ENCODE data around the gene WIPF1.

The WIPF1 gene

DNA sequence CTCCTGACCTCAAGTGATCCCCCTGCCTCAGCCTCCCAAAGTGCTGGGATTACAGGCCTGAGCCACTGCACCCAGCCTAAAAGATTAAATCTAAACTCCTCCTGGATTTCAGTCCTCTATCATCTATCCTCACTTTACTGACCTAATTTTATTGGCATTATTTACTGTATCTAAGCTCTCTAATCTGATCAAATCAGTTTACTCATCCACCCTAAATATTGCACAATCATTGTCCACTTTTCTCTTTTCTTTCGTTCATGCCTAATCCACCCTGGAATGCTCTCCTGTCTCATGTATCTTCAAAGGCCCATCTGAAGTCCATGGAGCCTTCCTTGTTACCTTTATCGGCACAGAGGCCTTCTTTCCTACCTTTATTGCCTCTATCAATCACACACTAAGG, 79.2 kb downstream of the WIPF1 start:
- POLR2A ChIA-PET (ENCODE audit: low non-redundant PET), result no interaction called here

DNA sequence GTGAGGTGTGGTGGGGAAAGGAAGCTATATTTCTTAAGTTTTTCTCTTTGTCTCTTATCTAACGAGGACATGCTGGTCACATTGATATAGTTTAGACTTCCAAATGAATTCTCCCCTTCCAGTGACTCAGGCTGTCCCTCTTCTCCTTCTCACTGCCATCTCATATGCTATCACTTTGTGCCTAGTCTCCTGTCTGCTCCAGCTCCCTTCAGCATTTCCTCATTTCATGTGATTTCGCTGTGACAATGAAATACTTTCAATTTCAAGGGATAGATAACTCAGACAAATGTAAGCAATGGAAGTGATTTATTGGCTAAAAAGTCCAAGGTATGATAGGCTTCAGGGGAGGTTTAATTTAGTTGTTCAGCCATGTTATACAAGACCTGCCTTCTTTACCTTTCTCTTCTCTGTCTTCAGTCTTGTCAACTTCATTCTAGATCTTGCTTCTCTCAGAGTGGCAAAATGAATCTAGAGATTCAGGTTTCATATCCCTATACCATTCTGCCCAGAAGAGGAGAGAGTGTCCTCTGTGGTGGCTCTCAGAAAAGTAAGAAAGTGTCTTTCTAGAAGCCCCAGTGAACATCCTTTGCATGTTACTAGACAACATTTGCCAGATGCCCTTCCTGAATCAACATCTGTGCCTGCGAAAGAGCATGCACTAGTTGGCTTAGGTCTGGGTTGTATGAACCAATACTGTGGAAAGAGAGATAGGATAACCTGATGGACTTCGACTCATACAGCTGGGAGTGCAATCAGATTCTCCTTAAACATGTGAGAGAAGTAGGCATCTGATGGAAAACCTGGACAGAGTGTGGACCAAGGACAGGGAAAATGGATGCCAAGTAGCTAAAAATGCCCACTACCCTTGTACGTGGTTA, 80.9 kb downstream of the WIPF1 start:
- ChIA-PET CTCF (interaction anchor here (0.6 to 0.7 kb wide), 3 partner anchors 10 to 282 kb away, joined by 3 read pairs; no protein-coding TSS in a partner anchor), POLR2A (ENCODE audit: low non-redundant PET) (no interaction called here)
- DNase-seq (ENCODE audit: low spot score), result no peak
- TF ChIP-seq, protein P1, sequence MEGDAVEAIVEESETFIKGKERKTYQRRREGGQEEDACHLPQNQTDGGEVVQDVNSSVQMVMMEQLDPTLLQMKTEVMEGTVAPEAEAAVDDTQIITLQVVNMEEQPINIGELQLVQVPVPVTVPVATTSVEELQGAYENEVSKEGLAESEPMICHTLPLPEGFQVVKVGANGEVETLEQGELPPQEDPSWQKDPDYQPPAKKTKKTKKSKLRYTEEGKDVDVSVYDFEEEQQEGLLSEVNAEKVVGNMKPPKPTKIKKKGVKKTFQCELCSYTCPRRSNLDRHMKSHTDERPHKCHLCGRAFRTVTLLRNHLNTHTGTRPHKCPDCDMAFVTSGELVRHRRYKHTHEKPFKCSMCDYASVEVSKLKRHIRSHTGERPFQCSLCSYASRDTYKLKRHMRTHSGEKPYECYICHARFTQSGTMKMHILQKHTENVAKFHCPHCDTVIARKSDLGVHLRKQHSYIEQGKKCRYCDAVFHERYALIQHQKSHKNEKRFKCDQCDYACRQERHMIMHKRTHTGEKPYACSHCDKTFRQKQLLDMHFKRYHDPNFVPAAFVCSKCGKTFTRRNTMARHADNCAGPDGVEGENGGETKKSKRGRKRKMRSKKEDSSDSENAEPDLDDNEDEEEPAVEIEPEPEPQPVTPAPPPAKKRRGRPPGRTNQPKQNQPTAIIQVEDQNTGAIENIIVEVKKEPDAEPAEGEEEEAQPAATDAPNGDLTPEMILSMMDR (conservative IDR thresholded peaks at IDR 0.05; ENCODE audit: low read depth), result no peak
- no peak overlapping the region for H3K27ac ChIP-seq

More for the DNA sequence above, 79.2 kb downstream of the WIPF1 start:
- DNase-seq (ENCODE audit: low spot score), result no peak
- CTCF ChIA-PET, result no interaction called here
- TF ChIP-seq, protein P1 (conservative IDR thresholded peaks at IDR 0.05; ENCODE audit: low read depth), result no peak
- no peak overlapping the region for H3K27ac ChIP-seq

DNA sequence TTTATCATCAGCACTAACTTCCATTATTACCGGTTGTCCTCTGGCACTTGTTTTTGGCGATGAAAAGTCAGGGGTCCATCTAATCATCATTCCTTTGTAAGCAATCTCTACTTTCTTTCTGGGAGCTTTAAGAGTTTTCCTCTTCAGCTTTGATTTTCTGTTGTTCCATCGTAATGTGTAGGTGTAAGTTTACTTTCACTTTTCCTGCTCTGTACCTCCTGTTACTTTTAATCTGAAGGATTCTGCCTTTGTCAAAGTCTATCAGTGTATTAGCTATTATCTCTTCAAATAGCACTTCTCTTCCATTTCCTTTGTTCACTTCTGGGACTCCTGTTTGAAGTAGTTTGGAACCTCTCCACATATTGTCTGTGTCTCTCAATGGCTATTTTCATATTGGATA, 85.3 kb downstream of the WIPF1 start:
- ChIA-PET CTCF (no interaction called here), POLR2A (ENCODE audit: low non-redundant PET) (no interaction called here)
- TF ChIP-seq, protein P1 (conservative IDR thresholded peaks at IDR 0.05; ENCODE audit: low read depth), result no peak
- no peak for DNase-seq (ENCODE audit: low spot score)
- no peak overlapping the region for H3K27ac ChIP-seq

DNA sequence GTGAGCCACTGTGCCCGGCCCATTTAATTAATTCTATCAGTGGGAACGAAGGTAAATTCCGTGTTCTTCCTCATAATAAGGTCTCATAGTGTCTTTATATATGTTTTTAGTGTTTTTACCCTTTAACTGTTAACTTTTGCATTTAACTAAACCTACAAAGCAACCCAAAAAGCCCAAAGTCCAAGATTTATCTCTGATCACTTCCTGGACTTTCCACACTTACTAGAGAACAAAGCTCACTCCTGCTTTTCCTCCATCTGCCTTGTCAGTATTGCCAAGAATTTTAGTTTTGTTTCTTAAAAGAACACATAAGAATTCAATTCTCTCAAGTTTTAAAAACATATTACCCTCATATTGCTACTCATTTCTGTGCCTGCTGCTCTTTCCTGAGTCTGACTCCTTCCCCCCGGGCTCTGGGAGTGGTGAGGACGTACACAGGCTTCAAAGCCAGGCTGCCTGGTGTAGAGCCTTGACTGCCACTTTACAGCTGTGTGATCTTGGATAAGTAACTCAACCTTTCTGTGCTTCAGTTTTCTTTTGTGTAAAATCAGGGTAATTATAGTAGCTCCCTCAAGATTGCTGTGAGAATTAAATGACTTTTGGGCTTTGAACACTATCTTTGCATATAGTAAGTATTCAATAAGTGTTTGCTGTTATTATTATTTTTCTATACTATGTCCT, 85.9 kb downstream of the WIPF1 start:
- ChIA-PET CTCF (no interaction called here), POLR2A (ENCODE audit: low non-redundant PET) (no interaction called here)
- H3K27ac ChIP-seq, result no peak overlapping the region
- no peak for DNase-seq (ENCODE audit: low spot score)
- TF ChIP-seq, protein P1 (conservative IDR thresholded peaks at IDR 0.05; ENCODE audit: low read depth), result no peak

DNA sequence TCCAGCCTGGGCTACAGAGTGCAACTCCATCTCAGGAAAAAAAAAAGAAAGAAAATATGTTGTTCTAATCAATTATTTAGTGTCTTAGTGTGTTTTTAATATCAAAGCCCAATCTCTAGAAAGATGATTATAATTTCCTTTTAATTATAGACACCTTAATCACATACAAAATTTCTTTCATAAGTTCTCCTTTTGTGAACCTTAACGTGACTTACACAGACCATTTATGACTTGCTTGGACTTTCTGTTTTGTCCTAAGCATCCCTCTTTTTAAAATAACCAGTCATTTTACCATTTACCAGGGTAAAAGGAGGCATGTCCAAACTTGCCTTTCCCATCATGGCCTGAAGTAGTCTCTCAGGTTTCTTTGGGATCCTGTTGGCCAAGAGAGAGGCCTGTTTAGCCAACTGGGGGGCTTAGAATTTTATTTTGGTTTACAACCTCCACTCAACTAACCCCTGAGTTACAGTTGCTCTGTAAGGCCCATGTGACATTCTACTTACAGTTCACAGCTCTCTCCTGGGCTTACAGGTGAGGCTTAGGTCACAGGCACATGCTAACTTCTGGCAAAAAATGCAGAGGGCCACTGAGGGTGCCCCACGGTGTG, 86.9 kb downstream of the WIPF1 start:
- no peak for DNase-seq (ENCODE audit: low spot score)
- POLR2A ChIA-PET (ENCODE audit: low non-redundant PET), result no interaction called here
- H3K27ac ChIP-seq, result no peak overlapping the region
- TF ChIP-seq, protein P1 (conservative IDR thresholded peaks at IDR 0.05; ENCODE audit: low read depth), result no peak
- CTCF ChIA-PET, result no interaction called here
